Esophagus (tissue), 2 donors: ENCODE measurements around the gene SAE1. TPM values are rescaled to one million over a fixed set of nuclear protein-coding genes. Genes with fewer than 3 reads are reported as not detected.

Source experiments
- H3K27ac ChIP-seq, 2 donors: one replicate each; pipeline ENCODE4 v1.5.1; 2013; ENCODE audit warnings: low read depth in 2 of 2, mild to moderate bottlenecking in 2 of 2, inconsistent platforms in 1 of 2, low read length in 1 of 2, moderate library complexity in 1 of 2
- H3K27me3 ChIP-seq, 2 donors: one replicate each; pipeline ENCODE4 v1.6.1; 2013; ENCODE audit warnings: low read length in 2 of 2, control low read depth in 1 of 2, mild to moderate bottlenecking in 1 of 2; ENCODE audit not compliant: insufficient read depth in 2 of 2, control insufficient read depth in 1 of 2
- H3K36me3 ChIP-seq, 2 donors: one replicate each; pipeline ENCODE4 v1.6.1; 2013; ENCODE audit warnings: low read length in 1 of 2; ENCODE audit not compliant: control insufficient read depth in 2 of 2, insufficient read depth in 2 of 2
- H3K4me1 ChIP-seq, 2 donors: one replicate each; pipeline ENCODE4 v1.6.1; 2013; ENCODE audit warnings: low read length in 1 of 2; ENCODE audit not compliant: control insufficient read depth in 2 of 2, insufficient read depth in 2 of 2
- H3K4me3 ChIP-seq, 2 donors: one replicate each; pipeline ENCODE4 v1.5.1; 2013; ENCODE audit warnings: low read length in 2 of 2, mild to moderate bottlenecking in 2 of 2, low read depth in 1 of 2, moderate library complexity in 1 of 2
- H3K9me3 ChIP-seq, 2 donors: one replicate each; pipeline ENCODE4 v1.6.1; 2013; ENCODE audit warnings: mild to moderate bottlenecking in 2 of 2, low read depth in 1 of 2, low read length in 1 of 2, moderate library complexity in 1 of 2; ENCODE audit not compliant: control insufficient read depth in 2 of 2, insufficient read depth in 1 of 2
- WGBS, 2 donors: extraction: QIAGEN DNeasy Blood & Tissue Kit; methylation state at CpG; one replicate each; pipeline ENCODE4 v1.1.7; 2013; 5-methylcytosine and 5-hydroxymethylcytosine counted together
- polyA plus RNA-seq, 2 donors: library from polyadenylated mRNA; stranded (reverse); fragments of 200-250 nt; gene quantifications; one replicate each; pipeline ENCODE4 v1.2.3, GENCODE V29; 2013
- donor health status: healthy with polysubstance abuse.
- donor health status: Bipolar disorder and iron deficiency.

SAE1 gene
- polyA plus RNA-seq, 2 donors = 17.1 to 53.4 TPM

DNA sequence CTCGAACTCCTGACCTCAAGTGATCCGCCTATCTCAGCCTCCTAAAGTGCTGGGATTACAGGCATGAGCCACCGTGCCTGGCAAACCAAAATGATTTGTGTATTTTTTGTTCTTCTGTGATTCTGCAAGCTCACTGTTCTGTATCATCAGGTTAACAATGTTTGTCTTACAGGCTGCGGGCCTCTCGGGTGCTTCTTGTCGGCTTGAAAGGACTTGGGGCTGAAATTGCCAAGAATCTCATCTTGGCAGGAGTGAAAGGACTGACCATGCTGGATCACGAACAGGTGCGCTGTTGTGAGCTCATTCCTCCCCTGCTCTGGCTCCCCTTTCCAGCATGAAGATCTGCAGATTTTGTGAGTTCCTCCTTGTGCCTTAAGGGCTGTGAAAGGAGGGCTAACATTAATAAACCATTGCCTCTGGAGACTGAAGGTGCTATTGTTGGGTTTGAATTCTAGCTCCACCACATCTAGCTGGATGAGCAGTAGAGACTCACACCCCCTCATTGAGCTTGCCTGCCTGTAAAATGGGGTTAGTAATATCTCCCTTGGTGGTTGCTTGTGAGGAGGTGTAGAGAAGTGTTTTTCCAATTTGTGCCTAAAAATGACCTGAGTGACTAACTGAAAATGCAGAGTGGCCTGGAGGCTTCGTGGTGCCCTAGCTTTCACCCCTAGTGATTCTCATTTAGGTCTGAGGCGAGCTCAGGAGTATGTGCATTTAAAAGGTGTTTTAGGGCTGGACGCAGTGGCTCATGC, 12.9 kb downstream of the SAE1 start:
- 82 to 83% methylated on average over 11 of the region's 11 CpGs for WGBS, 2 donors
- H3K4me1 ChIP-seq = no peaks in the 10 kb centered on the region
- no peaks in the 10 kb centered on the region for H3K9me3 ChIP-seq
- H3K4me3 ChIP-seq = no peak overlapping the region
- no peak overlapping the region for H3K27ac ChIP-seq
- H3K36me3 ChIP-seq = peaks cover 0 to 10% of the 10 kb centered on the region in 2 donors
- H3K27me3 ChIP-seq = no peaks in the 10 kb centered on the region

DNA sequence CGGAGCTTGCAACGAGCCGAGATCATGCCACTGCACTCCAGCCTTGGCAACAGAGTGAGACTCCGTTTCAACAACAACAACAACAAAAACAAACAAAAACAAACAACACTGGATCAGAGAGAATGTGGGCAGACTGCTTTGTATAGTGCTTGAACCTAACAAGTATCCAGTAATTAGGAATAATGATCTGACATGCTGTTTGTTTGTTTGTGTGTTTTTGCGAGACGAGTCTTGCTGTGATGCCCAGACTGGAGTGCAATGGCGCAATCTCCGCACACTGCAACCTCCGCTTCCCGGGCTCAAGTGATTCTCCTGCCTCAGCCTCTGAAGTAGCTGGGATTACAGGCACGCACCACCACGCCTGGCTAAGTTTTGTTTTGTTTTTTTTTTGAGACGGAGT, 14.0 kb downstream of the SAE1 start:
- Histone ChIP-seq H3K27ac (no peak overlapping the region), H3K9me3 (no peaks in the 10 kb centered on the region), H3K4me3 (no peak overlapping the region), H3K4me1 (no peaks in the 10 kb centered on the region), H3K27me3 (no peaks in the 10 kb centered on the region), H3K36me3 (peaks cover 0 to 10% of the 10 kb centered on the region in 2 donors)
- WGBS, 2 donors = 87 to 90% methylated on average over 13 of the region's 13 CpGs

DNA sequence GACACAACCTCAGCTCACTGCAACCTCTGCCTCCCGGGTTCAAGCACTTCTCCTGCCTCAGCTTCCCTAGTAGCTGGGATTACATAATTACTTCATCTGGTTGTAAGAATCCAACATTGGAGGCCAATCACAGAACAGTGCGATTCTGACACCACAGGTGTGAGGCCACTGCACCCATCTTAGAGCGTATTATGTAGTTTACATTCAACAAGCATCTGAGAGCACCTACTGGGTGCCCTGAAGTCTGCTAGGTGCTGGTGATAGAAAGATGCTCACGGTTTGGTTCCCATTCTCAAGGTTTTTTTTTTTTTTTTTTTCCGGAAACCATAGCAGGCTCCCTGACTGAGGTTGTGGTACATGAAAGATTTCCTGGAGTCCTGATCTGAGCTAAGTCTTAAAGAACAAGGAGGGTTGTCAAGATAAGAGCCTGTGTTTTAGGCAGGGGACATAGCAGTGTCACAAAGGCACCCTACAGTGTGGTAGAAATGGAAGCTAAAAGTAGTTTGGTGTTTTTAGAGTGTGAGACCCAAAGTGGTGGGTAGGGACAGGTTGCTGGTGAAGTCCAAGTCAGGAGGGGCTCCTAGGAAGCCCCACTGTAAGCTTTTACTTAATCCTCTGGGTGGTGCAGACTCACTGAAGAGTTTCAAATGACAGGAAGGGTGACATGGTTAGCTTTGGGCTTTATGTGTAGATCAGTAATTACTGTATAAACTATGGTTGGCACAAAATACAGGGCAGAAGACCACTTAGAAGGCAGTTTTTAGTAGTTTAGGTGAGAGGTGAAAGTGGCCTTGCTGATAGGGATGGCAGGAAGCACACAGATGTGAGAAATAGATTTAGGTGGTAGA, 15.2 kb downstream of the SAE1 start:
- Histone ChIP-seq H3K4me1 (no peaks in the 10 kb centered on the region), H3K36me3 (peaks cover 0 to 10% of the 10 kb centered on the region in 2 donors), H3K27me3 (no peaks in the 10 kb centered on the region), H3K9me3 (no peaks in the 10 kb centered on the region), H3K27ac (no peak overlapping the region), H3K4me3 (no peak overlapping the region)
- 83 to 87% methylated on average over 5 of the region's 5 CpGs for WGBS, 2 donors

DNA sequence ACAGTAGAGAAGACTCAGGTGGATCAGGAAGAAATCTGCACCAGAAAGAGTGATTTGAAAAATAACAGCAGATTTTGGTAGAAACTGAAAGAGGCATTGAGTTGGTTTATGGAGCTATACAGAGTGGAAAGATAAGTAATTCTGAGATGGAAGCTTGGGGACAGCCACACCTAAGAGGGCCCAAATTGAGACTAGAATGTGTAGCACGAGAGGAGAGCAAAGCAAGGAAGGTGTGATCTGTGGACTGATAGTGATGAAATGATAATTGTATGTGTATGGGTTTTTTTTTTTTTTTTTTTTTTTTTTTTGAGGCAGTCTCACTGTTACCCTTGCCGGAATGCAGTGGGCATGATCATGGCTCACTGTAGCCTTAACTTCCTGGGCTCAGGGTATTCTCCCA, 16.3 kb downstream of the SAE1 start:
- WGBS, 2 donors = 88 to 89% methylated on average over 2 of the region's 2 CpGs
- Histone ChIP-seq H3K36me3 (peaks cover 0 to 10% of the 10 kb centered on the region in 2 donors), H3K4me1 (no peaks in the 10 kb centered on the region), H3K9me3 (no peaks in the 10 kb centered on the region), H3K4me3 (no peak overlapping the region), H3K27me3 (no peaks in the 10 kb centered on the region), H3K27ac (no peak overlapping the region)

DNA sequence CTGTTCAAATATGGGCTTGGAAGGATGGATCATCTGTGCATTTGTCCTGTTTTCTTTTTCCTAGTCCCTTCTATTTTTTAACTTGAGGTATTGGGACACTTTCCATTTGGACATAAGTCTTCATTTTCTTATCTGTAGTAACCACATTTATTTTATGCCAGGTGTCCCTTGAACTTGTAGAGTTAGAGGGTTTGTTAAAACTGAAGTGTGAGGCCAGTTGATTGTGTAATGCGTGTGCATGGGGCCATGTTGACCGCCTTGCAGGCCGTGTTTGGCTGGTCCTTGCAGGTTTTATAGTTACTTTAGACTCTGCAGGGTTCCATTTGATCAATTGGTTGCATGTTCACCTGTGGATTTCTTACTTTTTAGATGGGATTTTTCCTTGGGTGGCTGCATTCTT, 21.0 kb downstream of the SAE1 start:
- H3K4me3 ChIP-seq = no peak overlapping the region
- 73 to 78% methylated on average over 3 of the region's 3 CpGs for WGBS, 2 donors
- H3K4me1 ChIP-seq = no peaks in the 10 kb centered on the region
- H3K27ac ChIP-seq = peak overlapping the region; percentile 51 to 81
- no peaks in the 10 kb centered on the region for H3K9me3 ChIP-seq
- H3K36me3 ChIP-seq = peaks cover 0 to 4% of the 10 kb centered on the region in 2 donors
- no peaks in the 10 kb centered on the region for H3K27me3 ChIP-seq

DNA sequence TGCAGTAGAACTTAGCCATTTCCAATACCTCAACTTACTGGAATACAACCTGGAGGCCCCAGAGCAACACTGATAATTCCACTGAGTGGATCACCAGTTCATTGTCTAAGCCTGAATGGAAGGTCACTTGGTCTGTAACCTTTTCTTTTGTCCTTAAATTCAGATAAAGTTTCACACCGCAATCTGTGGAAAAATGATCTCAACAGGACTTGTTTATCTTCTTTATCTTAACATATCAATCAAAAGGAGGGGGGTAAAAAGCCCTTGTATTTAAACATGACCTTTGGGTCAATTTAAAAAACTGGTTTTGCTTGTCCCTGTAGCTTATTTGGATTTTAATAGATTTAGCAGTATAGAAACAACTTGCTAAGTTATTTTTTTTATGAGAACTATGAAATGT, 21.6 kb downstream of the SAE1 start:
- Histone ChIP-seq H3K36me3 (peaks cover 0 to 4% of the 10 kb centered on the region in 2 donors), H3K27ac (peak overlapping the region; percentile 51 to 81), H3K9me3 (no peaks in the 10 kb centered on the region), H3K27me3 (no peaks in the 10 kb centered on the region), H3K4me1 (peaks cover 0 to under 1% of the 10 kb centered on the region in 2 donors), H3K4me3 (no peak overlapping the region)
- WGBS, 2 donors = 30 to 32% methylated on average over 1 of the region's 1 CpG

DNA sequence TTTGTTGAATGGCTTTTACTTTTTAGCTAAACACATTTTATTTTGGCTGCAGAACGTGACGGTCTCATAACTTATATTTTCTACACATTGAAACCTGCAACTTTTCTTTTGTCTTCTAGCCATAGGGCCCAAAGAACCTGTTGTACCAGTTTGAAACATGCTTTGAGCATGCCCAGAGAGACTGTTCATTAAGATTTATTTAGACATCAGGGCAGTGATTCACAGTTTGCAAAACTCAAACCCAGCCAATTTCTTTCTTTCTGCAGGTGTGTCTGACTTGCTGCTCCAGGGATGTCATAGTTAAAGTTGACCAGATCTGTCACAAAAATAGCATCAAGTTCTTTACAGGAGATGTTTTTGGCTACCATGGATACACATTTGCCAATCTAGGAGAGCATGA, 22.0 kb downstream of the SAE1 start:
- 34 to 43% methylated on average over 2 of the region's 2 CpGs for WGBS, 2 donors
- peaks cover 3 to 5% of the 10 kb centered on the region in 2 donors for H3K4me1 ChIP-seq
- peak overlapping the region in 1 of 2 donors; percentile 76 for H3K27ac ChIP-seq
- H3K9me3 ChIP-seq = no peaks in the 10 kb centered on the region
- no peak overlapping the region for H3K4me3 ChIP-seq
- H3K27me3 ChIP-seq = no peaks in the 10 kb centered on the region
- peaks cover 0 to 4% of the 10 kb centered on the region in 2 donors for H3K36me3 ChIP-seq

DNA sequence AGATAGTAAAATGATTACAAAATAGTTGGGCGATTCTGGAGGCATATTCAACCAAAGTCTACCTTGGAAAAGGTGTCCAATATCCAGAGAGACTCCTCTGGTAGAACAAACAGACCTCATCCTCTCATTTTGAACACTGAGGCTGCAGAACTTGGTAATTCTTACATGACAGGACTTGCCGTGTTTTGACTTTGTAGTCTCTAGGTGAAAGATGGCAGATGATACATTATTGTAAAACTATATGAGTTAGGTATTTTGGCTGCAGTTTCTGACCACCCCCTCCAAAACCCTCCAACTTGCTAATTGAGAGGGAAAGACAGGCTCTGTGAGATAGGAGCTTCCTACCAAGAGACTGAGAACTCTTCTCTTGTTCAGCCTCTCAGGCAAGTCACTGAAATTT, 22.6 kb downstream of the SAE1 start:
- peak overlapping the region; percentile 76 to 78 for H3K27ac ChIP-seq
- no peak overlapping the region for H3K4me3 ChIP-seq
- 45 to 57% methylated on average over 2 of the region's 2 CpGs for WGBS, 2 donors
- H3K9me3 ChIP-seq = no peaks in the 10 kb centered on the region
- peaks cover 6 to 8% of the 10 kb centered on the region in 2 donors for H3K4me1 ChIP-seq
- H3K36me3 ChIP-seq = peaks cover 0 to 4% of the 10 kb centered on the region in 2 donors
- H3K27me3 ChIP-seq = no peaks in the 10 kb centered on the region

DNA sequence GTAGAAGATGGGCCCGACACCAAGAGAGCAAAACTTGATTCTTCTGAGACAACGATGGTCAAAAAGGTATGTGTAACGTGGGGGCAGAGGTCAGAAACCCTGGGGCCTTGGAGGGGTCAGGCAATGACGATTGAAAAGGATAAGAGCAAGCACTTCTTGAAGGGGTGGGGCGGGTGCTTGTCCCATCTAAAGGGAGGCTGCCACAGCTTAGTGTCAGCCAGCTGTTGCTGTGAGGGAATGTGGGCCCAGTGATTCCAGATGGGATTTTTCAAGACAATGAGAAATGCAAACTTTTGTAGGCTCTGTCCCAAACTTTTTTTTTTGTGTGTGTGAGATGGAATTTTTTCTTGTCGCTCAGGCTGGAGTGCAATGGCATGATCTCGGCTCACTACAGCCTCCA, 24.5 kb downstream of the SAE1 start:
- Histone ChIP-seq H3K36me3 (peaks cover 0 to 4% of the 10 kb centered on the region in 2 donors), H3K4me1 (peaks cover 9 to 15% of the 10 kb centered on the region in 2 donors), H3K9me3 (no peaks in the 10 kb centered on the region), H3K4me3 (no peak overlapping the region), H3K27ac (peak overlapping the region; percentile 23 to 49), H3K27me3 (no peaks in the 10 kb centered on the region)
- 67 to 70% methylated on average over 7 of the region's 7 CpGs for WGBS, 2 donors
